Stimulated activated naive B cell treated with anti-CD40 and anti-IgM and Interleukin-4, amounts not matched to agents 10 μg/mL and 1 μg/mL and 100 μg/mL, for 72 hours (primary cell): Measurements from ENCODE around the gene PRUNE2.

Experiments used
- ATAC-seq, 2 donors: fragments of 150-1000 bp; cut with Tn5 transposase; replicated peaks; 2 replicates each; pipeline ENCODE4 v1.10.0; 2021; ENCODE audit warnings: moderate library complexity in 1 of 2
- DNase-seq: peaks from one replicate; pipeline ENCODE4 v3.0.0; 2021
- H3K27ac Mint-ChIP-seq: one replicate; pipeline ENCODE4 v1.8.0; 2022; ENCODE audit warnings: mild to moderate bottlenecking, mixed read lengths
- H3K27me3 Mint-ChIP-seq, 2 donors: one replicate each; pipeline ENCODE4 v1.8.0; 2022; ENCODE audit warnings: mixed read lengths in 2 of 2
- H3K36me3 Mint-ChIP-seq, 2 donors: one replicate each; pipeline ENCODE4 v1.8.0; 2022; ENCODE audit warnings: mixed read lengths in 2 of 2, mild to moderate bottlenecking in 1 of 2
- H3K4me1 Mint-ChIP-seq, 2 donors: one replicate each; pipeline ENCODE4 v1.8.0; 2022; ENCODE audit warnings: mixed read lengths in 2 of 2, mild to moderate bottlenecking in 1 of 2
- H3K4me3 Mint-ChIP-seq, 2 donors: one replicate each; pipeline ENCODE4 v1.8.0; 2022; ENCODE audit warnings: mild to moderate bottlenecking in 2 of 2, mixed read lengths in 2 of 2, moderate library complexity in 1 of 2
- H3K9me3 Mint-ChIP-seq, 2 donors: one replicate each; pipeline ENCODE4 v1.8.0; 2022; ENCODE audit warnings: mixed read lengths in 2 of 2, mild to moderate bottlenecking in 1 of 2

PRUNE2 gene

DNA sequence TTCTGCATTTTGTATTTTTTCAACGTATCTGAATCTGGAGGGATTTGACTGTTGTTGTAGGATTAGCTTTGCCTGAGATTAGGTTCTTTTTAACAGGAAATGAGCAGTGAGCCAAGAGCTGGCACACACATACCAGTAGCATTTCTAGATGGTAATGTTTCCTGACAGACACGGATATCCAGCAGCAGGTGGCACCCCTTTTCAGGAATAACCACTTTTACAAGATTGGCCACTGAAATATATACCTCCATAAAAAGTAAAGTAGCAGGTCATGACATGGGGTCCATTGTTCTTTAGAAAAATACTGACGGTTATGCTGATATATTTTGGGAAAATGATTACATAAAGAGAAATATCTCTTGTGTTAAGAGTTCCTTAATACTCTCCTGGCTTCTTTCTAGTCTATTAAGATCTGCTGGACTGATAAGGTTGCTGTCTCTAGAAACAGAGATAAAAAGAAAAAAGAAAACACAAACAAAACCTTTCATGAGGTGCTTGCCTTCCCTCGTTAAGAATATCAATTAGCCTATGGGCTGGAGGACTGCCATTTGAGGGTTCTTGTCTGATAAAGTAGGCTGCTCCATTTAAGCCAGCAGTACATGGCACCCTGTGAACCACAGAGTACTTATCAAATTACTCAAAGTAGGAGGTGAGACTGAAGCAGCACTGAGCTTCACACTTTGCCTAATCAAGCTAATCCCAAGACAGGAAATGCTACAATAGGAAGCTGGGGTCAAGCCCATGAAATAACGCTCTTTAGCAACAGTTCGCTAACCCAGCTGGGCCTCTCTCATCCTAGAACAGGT lies 243.2 kb downstream of the PRUNE2 start:
- no peak for DNase-seq
- H3K36me3 Mint-ChIP-seq: peaks cover 1 to 4% of the 10 kb centered on the region in 2 donors
- no peak for ATAC-seq
- peaks cover 0 to 4% of the 10 kb centered on the region in 2 donors for H3K9me3 Mint-ChIP-seq
- no peak overlapping the region for H3K27ac Mint-ChIP-seq
- H3K4me1 Mint-ChIP-seq: peaks cover 10 to 12% of the 10 kb centered on the region in 2 donors
- H3K27me3 Mint-ChIP-seq: no peaks in the 10 kb centered on the region
- H3K4me3 Mint-ChIP-seq: no peak overlapping the region

- DNase-seq: no peak
- no peaks in the 10 kb centered on the region for H3K9me3 Mint-ChIP-seq
- no peaks in the 10 kb centered on the region for H3K27me3 Mint-ChIP-seq
- H3K4me3 Mint-ChIP-seq: no peak overlapping the region
- peaks cover 0 to 1% of the 10 kb centered on the region in 2 donors for H3K36me3 Mint-ChIP-seq
- ATAC-seq: peak; percentile 94 to 95
- H3K27ac Mint-ChIP-seq: no peak overlapping the region
- H3K4me1 Mint-ChIP-seq: peaks cover 23 to 42% of the 10 kb centered on the region in 2 donors
These were observed 247.2 kb downstream of the PRUNE2 start for GRCh38 chr9:76658510-76659231.

- Mint-ChIP-seq H3K4me3 (no peak overlapping the region), H3K27me3 (no peaks in the 10 kb centered on the region), H3K9me3 (no peaks in the 10 kb centered on the region), H3K27ac (no peak overlapping the region), H3K4me1 (peaks cover 25 to 54% of the 10 kb centered on the region in 2 donors), H3K36me3 (no peaks in the 10 kb centered on the region)
- no peak for DNase-seq
- no peak for ATAC-seq
These were observed 248.6 kb downstream of the PRUNE2 start for GRCh38 chr9:76657265-76657664.

DNA sequence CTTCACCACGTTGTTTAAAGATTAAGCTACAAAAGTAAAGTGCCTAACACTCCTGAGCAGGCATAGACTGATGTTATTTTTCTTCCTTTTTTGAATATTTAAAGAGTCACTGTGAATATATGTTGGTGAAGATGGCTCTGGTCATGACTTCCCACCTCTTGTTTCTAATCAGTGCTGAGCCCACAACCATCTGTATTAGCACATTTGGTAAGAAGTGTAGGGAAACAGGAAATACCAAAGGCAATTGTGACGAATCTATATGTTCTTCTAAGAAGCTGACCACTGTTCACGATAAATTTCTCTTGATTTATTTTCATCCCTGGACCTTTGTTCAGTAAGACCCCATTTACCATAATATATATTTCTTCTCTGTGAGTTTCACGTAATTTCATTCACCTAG lies 249.9 kb downstream of the PRUNE2 start:
- no peak for ATAC-seq
- peaks cover 32 to 67% of the 10 kb centered on the region in 2 donors for H3K4me1 Mint-ChIP-seq

GRCh38 chr9:76655121-76655541 lies 250.8 kb downstream of the PRUNE2 start:
- Mint-ChIP-seq H3K4me3 (peak overlapping the region in 1 of 2 donors; percentile 11), H3K27me3 (no peaks in the 10 kb centered on the region), H3K4me1 (peaks cover 34 to 72% of the 10 kb centered on the region in 2 donors)

More for the DNA sequence above, 249.9 kb downstream of the PRUNE2 start:
- H3K4me3 Mint-ChIP-seq: no peak overlapping the region
- no peaks in the 10 kb centered on the region for H3K27me3 Mint-ChIP-seq
- H3K36me3 Mint-ChIP-seq: no peaks in the 10 kb centered on the region
- no peaks in the 10 kb centered on the region for H3K9me3 Mint-ChIP-seq
- DNase-seq: no peak
- H3K27ac Mint-ChIP-seq: no peak overlapping the region

DNA sequence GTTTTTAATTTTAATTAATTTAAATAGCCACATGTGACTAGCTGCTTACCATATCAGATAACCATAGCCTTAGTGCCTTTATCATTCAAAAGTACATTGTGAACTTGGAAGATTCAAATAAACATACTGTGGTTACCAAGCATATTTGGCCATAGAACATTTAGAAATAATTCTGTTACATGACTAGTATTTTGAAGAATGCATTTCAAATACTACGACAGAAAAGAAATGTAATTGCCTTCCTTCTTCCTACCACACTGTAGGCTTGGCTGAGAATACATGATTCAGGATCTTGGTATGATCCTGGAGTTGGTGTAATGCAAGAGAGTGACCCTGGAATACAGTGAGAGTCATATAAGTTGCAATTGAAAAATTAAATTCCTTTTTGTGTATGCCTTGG lies 251.3 kb downstream of the PRUNE2 start:
- Mint-ChIP-seq H3K4me1 (peaks cover 34 to 72% of the 10 kb centered on the region in 2 donors), H3K27me3 (no peaks in the 10 kb centered on the region), H3K4me3 (no peak overlapping the region), H3K27ac (peak overlapping the region; percentile 14), H3K9me3 (no peaks in the 10 kb centered on the region), H3K36me3 (no peaks in the 10 kb centered on the region)
- ATAC-seq: no peak
- no peak for DNase-seq

More at GRCh38 chr9:76655121-76655541, 250.8 kb downstream of the PRUNE2 start:
- no peak for DNase-seq
- peak; percentile 60 to 62 for ATAC-seq
- H3K36me3 Mint-ChIP-seq: no peaks in the 10 kb centered on the region
- no peaks in the 10 kb centered on the region for H3K9me3 Mint-ChIP-seq
- peak overlapping the region; percentile 67 for H3K27ac Mint-ChIP-seq

DNA sequence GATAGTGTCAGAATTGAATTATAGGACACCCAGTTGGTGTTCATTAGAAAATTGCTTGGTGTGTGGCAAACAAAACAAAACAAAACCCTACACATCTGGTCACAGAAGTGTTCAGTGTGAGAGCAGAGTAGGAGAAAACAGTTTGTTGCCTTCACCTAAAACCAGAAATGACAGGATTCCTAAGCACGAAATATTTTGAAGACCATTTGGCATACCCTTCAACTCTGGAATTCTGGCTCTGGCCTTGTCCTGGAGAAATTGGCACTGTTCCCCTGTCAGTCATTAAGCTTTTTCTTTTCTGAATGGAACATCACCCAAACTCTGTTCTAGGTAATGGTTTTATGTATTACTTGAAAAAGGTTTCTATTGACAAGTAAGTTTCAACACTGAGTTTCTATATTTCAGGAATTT lies 251.9 kb downstream of the PRUNE2 start:
- H3K4me3 Mint-ChIP-seq: no peak overlapping the region
- no peaks in the 10 kb centered on the region for H3K27me3 Mint-ChIP-seq
- ATAC-seq: no peak
- H3K9me3 Mint-ChIP-seq: no peaks in the 10 kb centered on the region
- DNase-seq: no peak
- H3K27ac Mint-ChIP-seq: no peak overlapping the region
- H3K36me3 Mint-ChIP-seq: no peaks in the 10 kb centered on the region
- H3K4me1 Mint-ChIP-seq: peaks cover 34 to 71% of the 10 kb centered on the region in 2 donors

GRCh38 chr9:76652894-76653293 lies 253.0 kb downstream of the PRUNE2 start:
- no peak overlapping the region for H3K4me3 Mint-ChIP-seq
- DNase-seq: no peak

DNA sequence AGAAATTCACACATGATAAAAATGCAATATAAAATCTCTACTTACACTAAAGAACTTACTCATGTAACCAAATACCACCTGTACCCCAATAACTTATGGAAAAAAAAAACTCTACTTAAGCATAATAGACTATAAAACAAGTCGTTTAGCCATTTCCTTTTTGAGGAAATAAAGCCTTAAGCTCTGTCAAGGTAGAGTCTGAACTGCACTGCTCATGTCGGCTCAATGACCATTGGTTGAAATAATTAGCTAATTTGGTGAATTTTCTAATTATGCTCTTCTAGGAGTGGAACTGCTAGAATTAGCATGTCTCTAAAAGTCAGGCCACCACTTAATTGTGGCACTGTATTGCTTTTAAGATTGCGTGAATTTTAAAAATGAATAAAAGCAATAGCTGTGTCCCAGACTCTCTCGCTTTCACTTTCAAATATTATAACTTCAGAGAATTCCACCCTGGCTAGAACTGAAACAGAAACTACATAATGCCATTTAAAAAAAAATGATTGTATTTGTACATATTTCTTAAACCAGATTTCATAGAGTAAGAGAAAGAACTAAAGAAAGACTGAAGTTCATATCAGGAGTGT lies 254.7 kb downstream of the PRUNE2 start:
- ATAC-seq (peak; percentile 55 to 56), DNase-seq (no peak)
- Mint-ChIP-seq H3K27me3 (no peaks in the 10 kb centered on the region), H3K27ac (no peak overlapping the region), H3K36me3 (peaks cover 0 to 5% of the 10 kb centered on the region in 2 donors), H3K4me1 (peaks cover 21 to 46% of the 10 kb centered on the region in 2 donors), H3K4me3 (peak overlapping the region; percentile 62 to 73), H3K9me3 (no peaks in the 10 kb centered on the region)

More at GRCh38 chr9:76652894-76653293, 253.0 kb downstream of the PRUNE2 start:
- H3K27me3 Mint-ChIP-seq: no peaks in the 10 kb centered on the region
- no peaks in the 10 kb centered on the region for H3K9me3 Mint-ChIP-seq
- peak; percentile 69 to 75 for ATAC-seq
- peaks cover 27 to 63% of the 10 kb centered on the region in 2 donors for H3K4me1 Mint-ChIP-seq
- H3K36me3 Mint-ChIP-seq: no peaks in the 10 kb centered on the region
- no peak overlapping the region for H3K27ac Mint-ChIP-seq

DNA sequence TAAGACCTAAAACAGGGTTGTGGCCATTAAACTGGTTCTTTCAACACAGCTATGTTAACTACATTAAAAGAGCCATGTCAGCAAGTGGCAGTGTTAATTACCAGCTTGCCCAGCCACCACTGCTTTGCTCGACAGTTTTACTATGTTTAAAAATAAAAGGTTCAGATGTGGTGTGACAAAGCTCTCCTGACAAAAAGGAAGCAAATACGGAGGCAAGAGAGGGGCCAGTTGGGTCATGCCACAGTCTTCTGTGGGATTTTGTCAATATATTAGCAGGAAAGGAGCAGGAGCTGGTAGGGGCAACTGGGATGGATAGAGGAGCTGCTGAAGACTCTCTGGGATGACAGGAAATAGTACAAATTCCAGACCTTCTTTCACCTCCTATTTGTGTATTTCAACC lies 255.2 kb downstream of the PRUNE2 start:
- Mint-ChIP-seq H3K27ac (peak overlapping the region; percentile 60), H3K9me3 (no peaks in the 10 kb centered on the region), H3K36me3 (peaks cover 0 to 5% of the 10 kb centered on the region in 2 donors), H3K4me3 (peak overlapping the region; percentile 62 to 73), H3K4me1 (peaks cover 21 to 42% of the 10 kb centered on the region in 2 donors), H3K27me3 (no peaks in the 10 kb centered on the region)
- DNase-seq (no peak), ATAC-seq (no peak)

DNA sequence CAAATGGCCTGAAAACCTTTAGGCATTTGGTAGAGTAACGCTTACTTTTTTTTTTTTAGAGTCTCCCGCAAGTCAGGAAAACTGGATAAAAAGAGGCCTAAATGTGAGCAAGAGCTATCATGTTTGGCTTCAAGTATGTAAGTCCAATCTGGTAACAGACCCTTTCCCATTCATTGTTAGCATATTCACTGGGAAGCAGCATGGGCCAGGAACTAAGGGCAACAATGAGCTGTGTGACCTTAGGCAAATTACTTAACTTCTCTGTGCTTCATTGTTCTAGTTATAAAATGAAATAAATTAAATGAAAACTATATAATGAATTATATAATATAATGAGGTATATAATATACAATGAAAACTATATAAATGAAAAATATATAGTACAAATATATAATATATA lies 256.0 kb downstream of the PRUNE2 start:
- DNase-seq: no peak
- Mint-ChIP-seq H3K27ac (no peak overlapping the region), H3K4me3 (no peak overlapping the region), H3K27me3 (no peaks in the 10 kb centered on the region), H3K4me1 (peaks cover 15 to 35% of the 10 kb centered on the region in 2 donors), H3K36me3 (peaks cover 0 to 5% of the 10 kb centered on the region in 2 donors), H3K9me3 (no peaks in the 10 kb centered on the region)
- no peak for ATAC-seq

- Mint-ChIP-seq H3K4me1 (peaks cover 24 to 44% of the 10 kb centered on the region in 2 donors), H3K9me3 (no peaks in the 10 kb centered on the region), H3K4me3 (no peak overlapping the region), H3K27me3 (no peaks in the 10 kb centered on the region), H3K27ac (no peak overlapping the region), H3K36me3 (peaks cover 0 to 5% of the 10 kb centered on the region in 2 donors)
- ATAC-seq (no peak), DNase-seq (no peak)
These were observed 259.7 kb downstream of the PRUNE2 start for GRCh38 chr9:76646249-76646648.

DNA sequence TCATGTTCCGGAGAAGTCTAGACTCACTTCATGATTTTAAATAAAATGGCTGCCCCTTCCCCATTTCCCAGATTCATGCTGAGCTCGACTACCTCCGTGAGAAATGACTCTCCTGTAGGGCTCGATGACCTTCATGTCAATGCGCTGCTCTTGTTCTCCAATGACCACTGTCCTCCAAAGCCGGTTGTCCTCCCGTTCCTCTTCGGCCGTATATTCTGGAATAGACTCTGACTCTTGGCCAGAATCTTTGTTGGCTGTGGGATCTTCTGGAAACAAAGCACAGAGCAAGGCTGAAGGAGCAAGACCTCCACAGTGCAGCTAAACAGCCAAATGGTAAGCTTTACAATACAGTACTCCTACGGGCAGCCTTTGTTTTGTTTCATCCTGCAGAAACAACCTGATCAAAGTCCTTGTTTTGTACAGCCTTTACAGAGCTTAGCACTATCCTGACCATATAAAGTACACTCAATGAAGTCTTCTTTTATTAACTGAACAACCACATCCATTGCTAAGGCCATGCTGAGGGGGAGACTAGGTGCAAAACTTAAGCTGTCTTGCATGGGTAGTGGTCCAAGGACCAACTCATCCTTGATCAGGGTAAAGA lies 261.2 kb downstream of the PRUNE2 start:
- H3K36me3 Mint-ChIP-seq: peaks cover 0 to 5% of the 10 kb centered on the region in 2 donors
- no peaks in the 10 kb centered on the region for H3K9me3 Mint-ChIP-seq
- ATAC-seq (no peak), DNase-seq (no peak)
- H3K4me3 Mint-ChIP-seq: no peak overlapping the region
- H3K27ac Mint-ChIP-seq: no peak overlapping the region
- H3K4me1 Mint-ChIP-seq: peaks cover 22 to 36% of the 10 kb centered on the region in 2 donors
- no peaks in the 10 kb centered on the region for H3K27me3 Mint-ChIP-seq

DNA sequence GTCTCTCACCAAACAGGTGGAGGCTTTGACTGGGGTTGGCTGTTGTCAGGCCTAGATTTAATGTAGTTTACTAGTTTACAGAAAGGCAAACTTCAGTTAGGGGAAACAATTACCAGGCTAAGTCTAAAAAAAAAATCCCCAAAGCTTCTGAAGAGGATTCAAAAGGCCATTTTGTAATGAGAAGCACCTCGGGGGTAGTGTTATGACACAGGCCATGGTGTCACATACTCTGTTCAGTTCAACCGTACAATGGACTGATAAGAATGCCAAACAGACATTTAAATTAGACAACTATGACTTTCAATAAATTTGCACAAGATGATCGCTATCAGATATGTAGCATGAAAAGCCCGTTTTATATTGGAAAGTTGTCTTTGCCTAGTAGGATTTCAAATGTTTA lies 261.7 kb downstream of the PRUNE2 start:
- peak; percentile 67 to 76 for ATAC-seq
- H3K4me3 Mint-ChIP-seq: peak overlapping the region; percentile 69 to 84
- no peaks in the 10 kb centered on the region for H3K9me3 Mint-ChIP-seq
- peak overlapping the region; percentile 85 for H3K27ac Mint-ChIP-seq
- H3K27me3 Mint-ChIP-seq: no peaks in the 10 kb centered on the region
- peaks cover 22 to 36% of the 10 kb centered on the region in 2 donors for H3K4me1 Mint-ChIP-seq
- H3K36me3 Mint-ChIP-seq: peaks cover 0 to 5% of the 10 kb centered on the region in 2 donors
- no peak for DNase-seq
